Spleen (tissue), 7 donors: ENCODE results near the gene BACE2.

ENCODE experiments used
- CTCF ChIP-seq, 11 experiments: fragments of 200-600 bp in 7 of 11; fragments of 450-650 bp in 4 of 11; sonication (generic) in 4 of 11; IDR thresholded peaks in 8 of 11; conservative IDR thresholded peaks in 3 of 11; 1 replicate in 7 of 11; 2 replicates in 4 of 11; pipeline versions ENCODE4 v1.4.0 to v1.8.0; 2016 to 2021; ENCODE audit warnings: antibody characterized with exemption in 11 of 11, inconsistent platforms in 4 of 11, mild to moderate bottlenecking in 1 of 11
- POLR2AphosphoS5 ChIP-seq, 3 donors: sonication (generic); formaldehyde crosslinking; IDR thresholded peaks; one replicate each; pipeline ENCODE4 v1.5.1; 2017; ENCODE audit warnings: antibody characterized with exemption in 3 of 3
- donor health status: DM: no; HTN: no; CAD: no; lungs with moderate emphysema.
- donor health status: DM: no; HTN: no; CAD: no.
- donor health status: DM: no; HTN: no; CAD: no.

- TF ChIP-seq CTCF (IDR thresholded peaks at IDR 0.05 in 8 of 11, conservative IDR thresholded peaks at IDR 0.05 in 3 of 11) (no peak), POLR2AphosphoS5 (IDR thresholded peaks at IDR 0.05) (no peak)
Observed at GRCh38 chr21:41204736-41205135, 36.8 kb downstream of the BACE2 start.
